ENCODE results near the gene ZNF750.
A peak's percentile ranks its signal among the peaks of the same experiment; 100 is the strongest.
"Not testable (repeated sequence)": the region's sequence is repeated elsewhere in the genome, so short reads cannot be mapped to it uniquely, and the experiment has no call there.

ZNF750 gene

DNA sequence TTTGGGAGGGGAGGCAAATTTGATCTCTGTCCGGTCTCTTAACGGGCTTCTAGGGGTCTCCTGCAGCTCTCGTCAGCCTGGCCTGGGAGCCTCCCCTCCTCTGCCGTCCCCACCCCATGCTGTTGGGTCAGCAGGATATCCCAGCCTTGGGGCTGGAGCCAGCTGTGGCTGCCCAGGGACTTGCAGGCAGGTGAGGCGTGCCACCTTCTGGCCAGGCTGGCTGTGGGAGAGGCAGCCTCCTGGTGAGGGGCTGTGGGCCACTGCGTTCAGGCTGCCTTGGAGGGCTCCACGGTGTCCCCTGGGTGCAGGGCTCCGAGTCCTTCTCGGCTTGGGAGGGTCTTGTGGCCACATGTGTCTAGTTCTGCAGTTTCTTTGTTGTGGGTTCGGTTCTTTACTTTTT, 53.4 kb downstream of the ZNF750 start:
- DNase-seq (ENCODE audit: low spot score) (no peak), ATAC-seq (ENCODE audit: low read depth) (0 out of 3 replicates have a peak, but pooled peaks have one; percentile 18)
- H3K4me1 ChIP-seq (ENCODE audit: insufficient read depth, poor library complexity, severe bottlenecking) = peaks cover 11% of the 10 kb centered on the region
- peaks cover 31% of the 10 kb centered on the region for H3K36me3 ChIP-seq (ENCODE audit: low read depth)
- H3K27me3 ChIP-seq (ENCODE audit: insufficient read depth, poor library complexity, severe bottlenecking) = no peaks in the 10 kb centered on the region
- TF ChIP-seq, protein P1, sequence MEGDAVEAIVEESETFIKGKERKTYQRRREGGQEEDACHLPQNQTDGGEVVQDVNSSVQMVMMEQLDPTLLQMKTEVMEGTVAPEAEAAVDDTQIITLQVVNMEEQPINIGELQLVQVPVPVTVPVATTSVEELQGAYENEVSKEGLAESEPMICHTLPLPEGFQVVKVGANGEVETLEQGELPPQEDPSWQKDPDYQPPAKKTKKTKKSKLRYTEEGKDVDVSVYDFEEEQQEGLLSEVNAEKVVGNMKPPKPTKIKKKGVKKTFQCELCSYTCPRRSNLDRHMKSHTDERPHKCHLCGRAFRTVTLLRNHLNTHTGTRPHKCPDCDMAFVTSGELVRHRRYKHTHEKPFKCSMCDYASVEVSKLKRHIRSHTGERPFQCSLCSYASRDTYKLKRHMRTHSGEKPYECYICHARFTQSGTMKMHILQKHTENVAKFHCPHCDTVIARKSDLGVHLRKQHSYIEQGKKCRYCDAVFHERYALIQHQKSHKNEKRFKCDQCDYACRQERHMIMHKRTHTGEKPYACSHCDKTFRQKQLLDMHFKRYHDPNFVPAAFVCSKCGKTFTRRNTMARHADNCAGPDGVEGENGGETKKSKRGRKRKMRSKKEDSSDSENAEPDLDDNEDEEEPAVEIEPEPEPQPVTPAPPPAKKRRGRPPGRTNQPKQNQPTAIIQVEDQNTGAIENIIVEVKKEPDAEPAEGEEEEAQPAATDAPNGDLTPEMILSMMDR (IDR thresholded peaks at IDR 0.05; ENCODE audit: poor library complexity, severe bottlenecking) = no peak
- H3K4me3 ChIP-seq (ENCODE audit: severe bottlenecking) = no peak overlapping the region
- no peaks in the 10 kb centered on the region for H3K9me3 ChIP-seq (ENCODE audit: severe bottlenecking)
- H3K27ac ChIP-seq (ENCODE audit: poor library complexity, severe bottlenecking) = peak overlapping the region; percentile 55

DNA sequence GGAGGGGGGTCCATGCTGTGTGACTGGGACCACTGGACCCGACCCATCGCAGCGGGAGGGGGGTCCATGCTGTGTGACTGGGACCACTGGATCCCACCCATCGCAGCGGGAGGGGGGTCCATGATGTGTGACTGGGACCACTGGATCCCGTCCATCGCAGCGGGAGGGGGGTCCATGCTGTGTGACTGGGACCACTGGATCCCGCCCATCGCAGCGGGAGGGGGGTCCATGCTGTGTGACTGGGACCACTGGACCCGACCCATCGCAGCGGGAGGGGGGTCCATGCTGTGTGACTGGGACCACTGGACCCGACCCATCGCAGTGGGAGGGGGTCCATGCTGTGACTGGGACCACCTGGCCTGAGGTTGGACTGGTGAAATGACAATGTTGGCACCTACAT, 54.2 kb downstream of the ZNF750 start:
- H3K9me3 ChIP-seq (ENCODE audit: severe bottlenecking); H3K4me3 ChIP-seq (ENCODE audit: severe bottlenecking); H3K27ac ChIP-seq (ENCODE audit: poor library complexity, severe bottlenecking); ATAC-seq (ENCODE audit: low read depth); DNase-seq (ENCODE audit: low spot score); H3K4me1 ChIP-seq (ENCODE audit: insufficient read depth, poor library complexity, severe bottlenecking); H3K27me3 ChIP-seq (ENCODE audit: insufficient read depth, poor library complexity, severe bottlenecking): not testable (repeated sequence)
- H3K36me3 ChIP-seq (ENCODE audit: low read depth) = peaks cover 29% of the 10 kb centered on the region

DNA sequence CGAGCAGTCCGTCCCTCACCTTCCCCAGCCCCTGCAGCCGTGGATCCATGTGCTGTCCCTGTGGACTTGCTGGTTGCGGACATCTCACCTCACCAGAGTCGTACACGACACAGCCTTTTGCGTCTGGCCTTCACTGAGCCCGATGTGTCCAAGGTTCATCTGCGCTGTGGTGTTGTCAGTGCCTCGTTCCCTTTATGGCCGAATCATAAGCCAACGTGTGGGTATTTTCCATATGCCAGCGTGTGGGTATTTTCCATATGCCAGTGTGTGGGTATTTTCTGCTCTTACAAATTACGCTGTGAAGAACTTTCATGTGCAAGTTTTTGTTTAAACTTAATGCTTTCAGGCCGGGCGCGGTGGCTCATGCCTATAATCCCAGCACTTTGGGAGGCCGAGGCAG, 56.3 kb downstream of the ZNF750 start:
- H3K9me3 ChIP-seq (ENCODE audit: severe bottlenecking) = no peaks in the 10 kb centered on the region
- ATAC-seq (ENCODE audit: low read depth) (no peak), DNase-seq (ENCODE audit: low spot score) (no peak)
- no peaks in the 10 kb centered on the region for H3K27me3 ChIP-seq (ENCODE audit: insufficient read depth, poor library complexity, severe bottlenecking)
- peaks cover 23% of the 10 kb centered on the region for H3K36me3 ChIP-seq (ENCODE audit: low read depth)
- TF ChIP-seq, protein P1 (IDR thresholded peaks at IDR 0.05; ENCODE audit: poor library complexity, severe bottlenecking) = no peak
- H3K4me1 ChIP-seq (ENCODE audit: insufficient read depth, poor library complexity, severe bottlenecking) = peaks cover 8% of the 10 kb centered on the region
- no peak overlapping the region for H3K4me3 ChIP-seq (ENCODE audit: severe bottlenecking)
- no peak overlapping the region for H3K27ac ChIP-seq (ENCODE audit: poor library complexity, severe bottlenecking)

DNA sequence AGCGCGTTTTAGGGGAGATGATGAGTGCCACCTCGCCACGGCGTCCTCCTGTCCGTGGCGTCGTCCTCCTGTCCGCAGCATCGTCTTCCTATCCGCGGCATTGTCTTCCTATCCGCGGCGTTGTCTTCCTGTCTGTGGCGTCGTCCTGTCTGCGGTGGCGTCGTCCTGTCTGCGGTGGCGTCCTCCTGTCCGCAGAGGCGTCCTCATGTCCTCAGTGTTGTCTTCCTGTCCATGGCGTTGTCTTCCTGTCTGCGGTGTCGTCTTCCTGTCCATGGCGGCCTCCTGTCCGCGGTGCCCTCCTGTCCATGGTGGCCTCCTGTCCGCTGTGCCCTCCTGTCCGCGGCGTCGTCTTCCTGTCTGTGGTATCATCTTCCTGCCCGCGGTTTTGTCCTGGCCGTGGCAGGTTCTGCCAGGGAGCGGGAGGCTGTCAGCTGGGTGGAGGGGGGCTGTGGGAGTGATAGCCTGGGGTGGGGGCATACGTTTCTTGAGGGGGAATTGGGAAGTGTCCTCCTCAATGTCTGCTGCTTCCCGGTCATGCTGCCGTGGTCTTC, 57.1 kb downstream of the ZNF750 start:
- DNase-seq (ENCODE audit: low spot score) = no peak
- no peaks in the 10 kb centered on the region for H3K9me3 ChIP-seq (ENCODE audit: severe bottlenecking)
- TF ChIP-seq, protein P1 (IDR thresholded peaks at IDR 0.05; ENCODE audit: poor library complexity, severe bottlenecking) = no peak
- H3K4me1 ChIP-seq (ENCODE audit: insufficient read depth, poor library complexity, severe bottlenecking) = peaks cover 6% of the 10 kb centered on the region
- no peak overlapping the region for H3K27ac ChIP-seq (ENCODE audit: poor library complexity, severe bottlenecking)
- peaks cover 23% of the 10 kb centered on the region for H3K36me3 ChIP-seq (ENCODE audit: low read depth)
- H3K4me3 ChIP-seq (ENCODE audit: severe bottlenecking) = no peak overlapping the region
- ATAC-seq (ENCODE audit: low read depth) = no peak
- H3K27me3 ChIP-seq (ENCODE audit: insufficient read depth, poor library complexity, severe bottlenecking) = no peaks in the 10 kb centered on the region

DNA sequence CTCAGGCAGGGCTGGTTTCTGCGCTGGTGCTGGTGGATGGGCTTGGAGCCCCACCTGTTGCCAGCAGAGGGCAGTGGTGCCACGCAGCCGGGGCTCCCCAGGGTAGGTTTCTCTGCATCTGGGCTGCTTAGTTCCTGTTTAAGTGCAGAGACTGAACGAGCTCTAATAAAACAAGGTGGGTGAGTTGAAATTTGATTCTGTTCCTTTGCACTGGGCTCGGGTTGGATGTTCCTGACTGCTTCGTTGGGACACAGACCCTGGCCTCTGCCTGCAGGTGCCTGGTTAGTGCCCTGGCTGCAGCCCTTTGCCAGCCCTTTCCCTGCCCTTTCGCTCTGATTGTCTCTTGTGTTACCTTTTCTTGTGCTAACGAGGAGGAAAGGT, 57.9 kb downstream of the ZNF750 start:
- no peaks in the 10 kb centered on the region for H3K27me3 ChIP-seq (ENCODE audit: insufficient read depth, poor library complexity, severe bottlenecking)
- H3K27ac ChIP-seq (ENCODE audit: poor library complexity, severe bottlenecking) = no peak overlapping the region
- peaks cover 23% of the 10 kb centered on the region for H3K36me3 ChIP-seq (ENCODE audit: low read depth)
- DNase-seq (ENCODE audit: low spot score) = no peak
- TF ChIP-seq, protein P1 (IDR thresholded peaks at IDR 0.05; ENCODE audit: poor library complexity, severe bottlenecking) = peak; percentile 93
- no peak overlapping the region for H3K4me3 ChIP-seq (ENCODE audit: severe bottlenecking)
- peaks cover 3% of the 10 kb centered on the region for H3K4me1 ChIP-seq (ENCODE audit: insufficient read depth, poor library complexity, severe bottlenecking)
- ATAC-seq (ENCODE audit: low read depth) = peak; percentile 94
- no peaks in the 10 kb centered on the region for H3K9me3 ChIP-seq (ENCODE audit: severe bottlenecking)

Measured in RWPE2 (cell line).